ENCODE measurements around the gene PEX26.

- no peak for TF ChIP-seq EZH2 (IDR thresholded peaks at IDR 0.05; ENCODE audit: low read length)
- no peak for TF ChIP-seq CTCF (optimal IDR thresholded peaks at IDR 0.05 in 1 of 3, IDR thresholded peaks at IDR 0.05 in 1 of 3, conservative IDR thresholded peaks at IDR 0.05 in 1 of 3; ENCODE audit: extremely low read depth in 1 of 3, insufficient read depth in 2 of 3, low read length in 3 of 3)
Measured at GRCh38 chr22:18108187-18108586, 30.4 kb downstream of the PEX26 start.

Measured in keratinocyte (primary cell).